Small intestine (tissue), 16 donors: ENCODE results near the gene PAX7. TPM values are rescaled to one million over a fixed set of nuclear protein-coding genes. Genes with fewer than 3 reads are reported as not detected.
"Not testable (repeated sequence)": the region's sequence is repeated elsewhere in the genome, so short reads cannot be mapped to it uniquely, and the experiment has no call there.

Experiments used
- DNase-seq, 2 donors: peaks; one replicate each; pipeline versions ENCODE4 v3.0.0 to v3.0.0-alpha.2; 2013
- FAIRE-seq: peaks from 2 replicates; lab custom pipeline; 2012; peaks lifted over from hg19 to GRCh38; lab: Jason Lieb, UNC
- H3K27ac ChIP-seq, 3 donors: one replicate each; pipeline ENCODE4 v1.5.1; 2013; ENCODE audit warnings: low read length in 2 of 3, mild to moderate bottlenecking in 2 of 3, control low read depth in 1 of 3, inconsistent platforms in 1 of 3, low read depth in 1 of 3, moderate library complexity in 1 of 3
- H3K27me3 ChIP-seq, 3 donors: one replicate each; pipeline ENCODE4 v1.6.1; 2013; ENCODE audit warnings: low read length in 3 of 3, inconsistent platforms in 1 of 3; ENCODE audit not compliant: control insufficient read depth in 3 of 3, insufficient read depth in 3 of 3
- H3K36me3 ChIP-seq, 3 donors: one replicate each; pipeline ENCODE4 v1.6.1; 2013; ENCODE audit warnings: low read length in 3 of 3, inconsistent platforms in 1 of 3, low read depth in 1 of 3, mild to moderate bottlenecking in 1 of 3, moderate library complexity in 1 of 3; ENCODE audit not compliant: control insufficient read depth in 3 of 3, insufficient read depth in 2 of 3
- H3K4me1 ChIP-seq, 3 donors: one replicate each; pipeline ENCODE4 v1.6.1; 2013; ENCODE audit warnings: low read length in 2 of 3, inconsistent platforms in 1 of 3, low read depth in 1 of 3, mild to moderate bottlenecking in 1 of 3, moderate library complexity in 1 of 3; ENCODE audit not compliant: control insufficient read depth in 3 of 3, insufficient read depth in 2 of 3
- H3K4me3 ChIP-seq, 3 donors: one replicate each; pipeline ENCODE4 v1.5.1; 2013; ENCODE audit warnings: low read length in 3 of 3, control low read depth in 1 of 3, inconsistent platforms in 1 of 3, low read depth in 1 of 3, mild to moderate bottlenecking in 1 of 3, moderate library complexity in 1 of 3
- H3K9me3 ChIP-seq, 2 donors: one replicate each; pipeline ENCODE4 v1.6.1; 2013; ENCODE audit warnings: low read depth in 1 of 2, low read length in 1 of 2; ENCODE audit not compliant: control insufficient read depth in 2 of 2, insufficient read depth in 1 of 2
- WGBS, 3 donors: extraction: QIAGEN DNeasy Blood & Tissue Kit; methylation state at CpG; one replicate each; pipeline ENCODE4 v1.1.7; 2013; 5-methylcytosine and 5-hydroxymethylcytosine counted together
- long read RNA-seq, 10 donors: transcript quantifications; one replicate each; lab custom pipeline, GENCODE V29; 2026
- polyA plus RNA-seq, 4 donors: library from polyadenylated mRNA; stranded (reverse) in 3 of 4; unstranded in 1 of 4; fragments of 200-250 nt in 3 of 4; fragments of 120-200 nt in 1 of 4; gene quantifications; one replicate each; pipeline versions ENCODE4 v1.2.1 to v1.2.3, GENCODE V29; 2013
- donor health status: healthy with polysubstance abuse.
- donor health status: control.
- donor health status: control.
- donor health status: Bipolar disorder and iron deficiency.
- donor health status: healthy.

Gene PAX7
- polyA plus RNA-seq, result under 1 TPM in 2 of 4 donors, not detected in 2; 0.01 to 0.15 TPM
- long read RNA-seq, donor 1, result 0 reads
- long read RNA-seq, donor 2, result 0 reads
- long read RNA-seq, donor 3, result 0 reads
- long read RNA-seq, donor 4, result 0 reads
- long read RNA-seq, donor 5, result 0 reads
- long read RNA-seq, donor 6, result 0 reads
- long read RNA-seq, donor 7, result 0 reads
- long read RNA-seq, donor 8, result 0 reads
- long read RNA-seq, donor 9, result 0 reads
- long read RNA-seq, donor 10, result 0 reads

DNA sequence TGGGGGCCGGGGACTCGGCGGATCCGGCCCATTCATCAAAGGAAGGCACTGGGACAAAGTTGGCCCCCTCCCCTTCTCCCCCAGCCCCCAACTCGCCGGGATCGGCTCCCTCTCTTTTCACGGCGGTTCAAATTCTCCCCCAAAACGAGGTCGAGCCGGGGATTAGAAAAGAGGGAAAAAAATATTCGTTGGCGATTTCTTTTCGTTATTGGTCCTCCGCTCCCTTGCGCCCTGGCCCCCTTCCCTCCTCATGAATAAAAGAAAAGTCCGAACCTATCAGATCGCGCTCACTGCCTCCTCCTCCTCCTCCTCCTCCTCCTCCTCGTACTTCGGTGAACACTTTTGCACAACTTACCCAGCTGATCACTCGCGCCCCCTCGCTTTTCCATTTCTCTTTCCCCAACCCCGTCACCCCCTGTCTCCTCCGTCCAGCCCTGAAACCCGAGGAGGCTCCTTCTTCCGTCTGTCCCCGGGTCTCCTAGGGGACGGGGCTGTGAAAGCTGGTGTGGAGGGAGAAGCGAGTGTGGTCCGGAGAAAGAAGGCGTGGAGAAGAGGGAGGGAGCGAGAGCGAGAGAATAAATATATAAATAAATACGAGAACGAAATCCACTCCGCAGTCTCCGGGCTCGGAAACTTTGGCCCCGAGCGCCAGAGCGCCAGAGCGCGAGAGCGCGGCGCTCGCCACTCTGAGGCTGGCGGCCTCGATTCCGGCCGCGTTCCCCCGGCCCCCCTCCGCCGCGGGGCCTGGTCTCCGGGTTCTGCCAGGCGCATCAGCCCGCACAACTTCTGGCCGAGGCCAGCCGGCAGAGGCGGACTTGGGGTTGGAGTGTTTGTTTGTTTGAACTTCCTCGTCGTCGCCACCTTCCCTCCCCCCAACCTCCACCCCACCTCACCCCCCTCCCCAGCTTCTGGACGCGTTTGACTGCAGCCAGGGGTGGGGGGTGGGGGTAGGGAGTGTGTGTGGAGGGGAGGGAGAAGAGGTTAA lies at the start of gene PAX7:
PAX7 (plus strand) TSS at position 336 of the 985 bp plus-strand sequence. CDS start 758 bp downstream, outside the sequence.
- FAIRE-seq (no peak), DNase-seq (no peak)
- Histone ChIP-seq H3K27me3 (peaks cover 15 to 90% (median 58%) of the 10 kb centered on the region in 3 donors), H3K4me1 (no peaks in the 10 kb centered on the region), H3K27ac (no peak within 1 kb of the TSS), H3K9me3 (no peaks in the 10 kb centered on the region), H3K4me3 (no peak within 1 kb of the TSS), H3K36me3 (no peaks in the 10 kb centered on the region)
- WGBS, 3 donors, result 3 to 7% (median 6%) methylated on average over 61 to 70 of the region's 70 CpGs

DNA sequence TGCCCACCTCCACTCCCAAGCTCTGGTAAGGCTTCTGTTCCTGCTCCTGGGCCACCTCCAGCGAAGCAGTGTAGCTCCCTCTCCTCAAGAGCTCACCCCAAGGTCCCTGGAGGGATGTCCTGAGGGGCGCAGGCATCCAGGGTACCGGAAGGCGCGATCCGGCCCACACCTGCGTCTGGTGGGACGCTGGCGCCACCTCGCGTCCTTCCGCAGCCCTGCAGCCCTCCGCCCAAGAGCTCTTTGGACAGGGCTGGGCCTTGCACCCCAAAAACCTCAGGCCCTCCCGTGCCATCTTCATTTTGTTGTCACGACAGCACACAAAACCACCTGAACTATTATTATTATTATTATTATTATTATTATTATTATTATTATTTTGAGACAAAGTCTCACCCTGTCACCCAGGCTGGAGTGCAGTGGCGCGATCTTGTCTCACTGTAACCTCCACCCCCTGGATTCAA lies 49.2 kb upstream of the PAX7 start:
- DNase-seq (peak in 1 of 2 donors; percentile 39), FAIRE-seq (no peak)
- no peak overlapping the region for H3K27ac ChIP-seq
- H3K9me3 ChIP-seq, result no peaks in the 10 kb centered on the region
- H3K27me3 ChIP-seq, result no peaks in the 10 kb centered on the region
- no peaks in the 10 kb centered on the region for H3K36me3 ChIP-seq
- H3K4me3 ChIP-seq, result no peak overlapping the region
- H3K4me1 ChIP-seq, result no peaks in the 10 kb centered on the region
- WGBS, 3 donors, result 11 to 16% (median 14%) methylated on average over 17 of the region's 17 CpGs

DNA sequence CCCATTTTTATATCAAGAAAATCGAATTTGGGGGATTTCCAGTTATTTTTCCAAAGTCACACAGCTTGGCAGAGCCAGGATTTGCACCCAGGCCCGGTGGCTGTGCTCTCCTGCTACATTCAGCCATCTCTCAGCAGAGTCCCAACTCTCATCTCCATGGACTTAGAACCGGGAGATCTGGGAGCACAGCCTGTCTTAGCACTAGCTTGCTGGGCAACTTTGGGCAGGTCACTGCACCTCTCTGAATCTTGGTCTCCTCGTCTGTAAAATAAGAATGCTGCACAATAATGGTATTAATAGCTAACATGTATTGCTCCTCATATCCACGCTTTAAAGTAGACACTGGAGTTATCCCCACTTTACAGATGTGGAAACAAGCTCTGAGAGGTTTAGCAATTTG lies 47.8 kb upstream of the PAX7 start:
- FAIRE-seq, result no peak
- 49 to 57% (median 49%) methylated on average over 5 of the region's 5 CpGs for whole genome bisulfite sequencing, 3 donors
- no peak overlapping the region for H3K27ac ChIP-seq

DNA sequence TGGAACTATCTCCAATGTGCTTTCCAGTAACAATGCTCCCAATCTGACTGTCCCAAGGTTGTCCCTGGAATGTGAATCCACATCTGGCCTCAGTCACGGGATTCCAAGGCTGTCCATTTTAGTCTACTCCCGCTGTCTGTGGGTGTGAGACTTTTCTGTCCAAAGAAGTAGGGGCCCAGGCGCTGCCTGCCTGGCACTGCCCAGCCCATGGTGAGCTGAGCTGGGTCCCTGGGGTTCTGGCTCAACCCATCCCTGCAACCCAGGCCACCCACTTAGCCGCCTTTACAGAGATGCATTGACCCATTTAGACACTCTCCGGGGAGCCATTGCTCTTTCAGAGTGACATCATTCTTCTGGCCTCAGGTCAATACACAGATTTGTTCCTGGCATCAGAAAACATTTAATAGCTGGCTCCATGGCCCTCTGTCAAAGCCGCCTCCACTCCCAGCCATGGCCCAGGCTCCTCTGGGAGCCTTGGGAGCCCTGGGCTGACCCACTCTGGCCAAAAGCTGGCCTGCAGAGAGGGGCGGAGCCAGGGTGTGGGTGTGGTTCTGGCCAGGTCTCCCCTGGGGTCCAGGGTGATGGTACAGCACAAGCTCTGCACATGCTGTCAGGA lies 47.2 kb upstream of the PAX7 start:
- Histone ChIP-seq H3K9me3 (no peaks in the 10 kb centered on the region), H3K36me3 (no peaks in the 10 kb centered on the region), H3K27ac (no peak overlapping the region), H3K4me3 (no peak overlapping the region), H3K4me1 (no peaks in the 10 kb centered on the region), H3K27me3 (no peaks in the 10 kb centered on the region)
- WGBS, 3 donors, result 57 to 67% (median 60%) methylated on average over 7 of the region's 7 CpGs
- DNase-seq (no peak), FAIRE-seq (no peak)

More for the DNA sequence above, 47.8 kb upstream of the PAX7 start:
- Histone ChIP-seq H3K9me3 (no peaks in the 10 kb centered on the region), H3K4me3 (no peak overlapping the region), H3K4me1 (no peaks in the 10 kb centered on the region), H3K36me3 (no peaks in the 10 kb centered on the region), H3K27me3 (no peaks in the 10 kb centered on the region)
- DNase-seq, result no peak

DNA sequence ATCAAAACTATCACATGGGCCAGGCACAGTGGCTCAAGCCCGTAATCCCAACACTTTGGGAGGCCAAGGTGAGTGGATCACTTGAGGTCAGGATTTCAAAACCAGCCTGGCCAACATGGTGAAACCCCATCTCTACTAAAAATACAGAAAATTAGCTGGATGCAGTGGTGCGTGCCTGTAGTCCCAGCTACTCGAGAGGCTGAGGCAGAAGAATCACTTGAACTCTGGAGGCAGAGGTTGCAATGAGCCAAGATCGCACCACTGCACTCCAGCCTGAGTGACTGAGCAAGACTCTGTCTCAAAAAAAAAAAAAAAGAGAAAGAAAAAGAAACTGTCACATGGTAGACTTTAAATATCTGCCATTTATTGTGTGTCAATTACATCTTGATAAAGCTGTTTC lies 44.6 kb upstream of the PAX7 start:
- H3K4me3 ChIP-seq, FAIRE-seq, H3K36me3 ChIP-seq, H3K27me3 ChIP-seq, H3K27ac ChIP-seq, H3K9me3 ChIP-seq, DNase-seq, H3K4me1 ChIP-seq: not testable (repeated sequence)
- WGBS, 3 donors, result 70 to 84% (median 77%) methylated on average over 4 of the region's 4 CpGs

DNA sequence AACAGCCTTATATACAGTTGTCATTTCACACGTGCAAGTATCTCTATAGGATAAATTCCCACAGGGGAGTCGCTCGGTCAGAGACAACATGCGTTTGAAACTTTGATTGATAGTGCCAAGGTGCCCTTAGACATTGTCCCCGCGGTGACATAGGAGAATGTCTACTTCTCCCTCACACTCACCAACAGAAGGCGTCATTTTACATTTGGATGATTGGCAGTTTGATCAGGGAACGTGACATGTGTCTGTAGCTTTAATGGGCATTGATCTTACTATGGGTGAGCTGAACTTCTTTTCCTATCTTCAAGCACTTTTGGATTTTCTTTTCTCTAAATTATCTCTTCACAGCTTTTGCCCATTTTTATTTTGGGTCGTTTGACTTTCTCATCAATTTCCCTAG lies 42.6 kb upstream of the PAX7 start:
- Histone ChIP-seq H3K4me3 (no peak overlapping the region), H3K36me3 (no peaks in the 10 kb centered on the region), H3K9me3 (no peaks in the 10 kb centered on the region), H3K4me1 (no peaks in the 10 kb centered on the region), H3K27me3 (no peaks in the 10 kb centered on the region), H3K27ac (no peak overlapping the region)
- WGBS, 3 donors, result 42 to 49% (median 44%) methylated on average over 9 of the region's 9 CpGs
- DNase-seq, result no peak
- no peak for FAIRE-seq

DNA sequence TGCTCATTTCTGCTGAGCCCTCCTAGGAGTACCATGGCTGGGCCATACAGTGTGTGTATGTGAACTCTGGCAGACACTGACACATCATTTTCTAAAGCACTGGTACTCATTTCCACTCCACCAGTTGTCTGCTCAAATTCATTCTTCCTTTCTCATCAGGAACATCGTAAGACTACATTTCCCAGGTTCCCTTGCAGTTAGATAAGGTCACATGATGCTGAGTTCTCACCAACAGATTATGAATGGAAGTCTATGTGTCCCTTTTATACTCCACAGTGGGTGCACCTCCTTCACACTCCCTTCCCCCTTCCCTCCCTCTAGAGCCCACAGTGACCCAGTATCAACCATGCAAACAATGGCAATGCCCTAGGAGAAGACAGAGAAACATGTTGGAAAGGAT lies 38.3 kb upstream of the PAX7 start:
- Histone ChIP-seq H3K9me3 (no peaks in the 10 kb centered on the region), H3K27ac (no peak overlapping the region), H3K27me3 (no peaks in the 10 kb centered on the region), H3K4me1 (no peaks in the 10 kb centered on the region), H3K36me3 (no peaks in the 10 kb centered on the region), H3K4me3 (no peak overlapping the region)
- 55 to 67% (median 55%) methylated on average over 1 of the region's 1 CpG for WGBS, 3 donors
- no peak for DNase-seq
- no peak for FAIRE-seq
